HG03159 (cell line): ENCODE measurements around the gene MILR1.
"Not testable (repeated sequence)": the region's sequence is repeated elsewhere in the genome, so short reads cannot be mapped to it uniquely, and the experiment has no call there.

Experiments used
- ATAC-seq: cut with Tn5 transposase; IDR thresholded peaks from one replicate; pipeline ENCODE4 v1.9.1; 2021; ENCODE audit warnings: mild to moderate bottlenecking, moderate library complexity; ENCODE audit not compliant: unreplicated experiment

The MILR1 gene

DNA sequence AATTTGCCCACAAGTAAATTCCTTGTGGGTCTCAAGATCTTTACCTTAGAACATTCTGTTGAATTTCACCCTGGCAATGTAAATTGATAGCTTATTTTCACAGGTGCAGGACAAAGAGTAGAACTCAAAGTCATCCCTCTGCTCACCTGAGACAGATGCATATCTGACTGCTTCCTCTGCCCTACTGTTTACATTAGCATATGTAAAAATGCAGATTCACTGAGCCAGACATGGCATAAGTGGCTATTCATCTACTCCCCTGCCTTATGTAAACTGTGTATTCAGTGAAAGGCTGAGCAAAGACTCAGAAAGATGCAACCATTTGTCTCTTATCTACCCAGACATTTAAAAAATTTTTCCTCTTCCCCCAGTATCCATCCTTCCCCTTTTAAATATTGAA, 22.3 kb upstream of the MILR1 start:
- no peak for ATAC-seq

DNA sequence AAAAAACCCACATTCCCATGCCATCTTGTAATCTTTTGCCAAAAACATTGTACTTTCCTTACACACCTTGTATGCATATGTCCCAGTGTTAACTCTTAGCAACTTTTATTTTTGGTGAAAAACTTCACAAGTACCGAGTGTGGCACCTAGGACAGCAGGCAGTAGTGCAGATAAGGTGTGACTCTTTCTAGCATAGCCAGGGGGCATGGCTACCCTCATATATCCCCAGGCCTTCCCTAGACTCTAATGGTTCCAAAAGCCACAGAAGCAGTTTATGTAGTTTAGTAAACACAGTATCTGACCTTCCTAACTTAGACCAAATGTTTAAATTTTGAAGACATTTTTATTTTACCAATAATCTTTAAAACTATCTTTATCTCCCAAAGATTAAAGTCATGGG, 20.5 kb upstream of the MILR1 start:
- ATAC-seq, result no peak

DNA sequence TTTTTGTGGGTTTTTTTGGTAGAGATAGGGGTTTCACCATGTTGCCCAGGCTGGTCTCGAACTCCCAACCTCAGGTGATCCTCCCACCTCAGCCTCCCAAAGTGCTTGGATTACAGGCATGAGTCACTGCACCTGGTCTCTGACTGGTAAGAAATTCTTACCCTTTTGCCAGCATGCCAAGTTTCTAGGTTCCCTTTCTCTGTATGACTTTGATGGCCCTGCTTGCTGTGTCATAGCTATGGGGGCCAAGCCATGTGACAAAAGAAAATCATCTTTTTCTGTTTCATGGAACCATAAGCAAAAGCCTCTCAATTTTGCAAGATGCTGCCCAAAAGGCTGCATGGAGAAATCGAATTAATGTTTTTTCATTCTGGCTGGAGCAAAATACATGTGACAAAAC, 18.9 kb upstream of the MILR1 start:
- ATAC-seq, result not testable (repeated sequence)

DNA sequence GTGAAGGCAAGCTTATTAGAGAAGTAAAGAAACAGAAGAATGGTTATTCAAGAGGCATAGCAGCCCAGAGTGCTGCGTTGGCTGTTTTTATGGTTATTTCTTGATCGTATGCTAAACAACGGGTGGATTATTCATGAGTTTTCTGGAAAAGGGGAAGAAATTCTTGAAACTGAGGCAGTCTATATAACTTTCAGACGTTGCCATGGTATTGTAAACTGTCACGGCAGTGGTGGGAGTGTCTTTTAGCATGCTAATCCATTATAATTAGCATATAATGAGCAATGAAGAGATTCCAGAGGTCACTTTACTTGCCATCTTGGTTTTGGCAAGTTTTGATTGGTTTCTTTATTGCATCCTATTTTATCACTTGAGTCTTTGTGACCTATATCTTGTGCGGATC, 17.4 kb upstream of the MILR1 start:
- no peak for ATAC-seq

- no peak for ATAC-seq
Measured at GRCh38 chr17:64437944-64438525, 10.9 kb upstream of the MILR1 start.

- not testable (repeated sequence) for ATAC-seq
Measured at GRCh38 chr17:64439521-64439920, 9.4 kb upstream of the MILR1 start.

DNA sequence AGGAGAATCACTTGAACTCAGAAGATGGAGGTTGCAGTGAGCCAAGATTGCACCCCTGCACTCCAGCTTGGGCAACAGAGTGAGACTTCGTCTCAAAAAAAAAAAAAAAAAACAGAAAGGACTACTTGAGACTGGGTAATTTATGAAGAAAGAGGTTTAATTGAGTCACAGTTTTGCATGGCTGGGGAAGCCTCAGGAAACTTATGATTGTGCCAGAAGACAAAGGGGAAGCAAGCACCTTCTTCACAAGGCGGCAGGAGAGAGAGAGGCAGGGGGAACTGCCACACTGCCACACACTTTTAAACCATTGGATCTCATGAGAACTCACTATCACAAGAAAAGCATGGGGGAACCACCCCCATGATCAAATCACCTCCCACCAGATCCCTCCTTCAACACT, 9.0 kb upstream of the MILR1 start:
- ATAC-seq, result no peak

DNA sequence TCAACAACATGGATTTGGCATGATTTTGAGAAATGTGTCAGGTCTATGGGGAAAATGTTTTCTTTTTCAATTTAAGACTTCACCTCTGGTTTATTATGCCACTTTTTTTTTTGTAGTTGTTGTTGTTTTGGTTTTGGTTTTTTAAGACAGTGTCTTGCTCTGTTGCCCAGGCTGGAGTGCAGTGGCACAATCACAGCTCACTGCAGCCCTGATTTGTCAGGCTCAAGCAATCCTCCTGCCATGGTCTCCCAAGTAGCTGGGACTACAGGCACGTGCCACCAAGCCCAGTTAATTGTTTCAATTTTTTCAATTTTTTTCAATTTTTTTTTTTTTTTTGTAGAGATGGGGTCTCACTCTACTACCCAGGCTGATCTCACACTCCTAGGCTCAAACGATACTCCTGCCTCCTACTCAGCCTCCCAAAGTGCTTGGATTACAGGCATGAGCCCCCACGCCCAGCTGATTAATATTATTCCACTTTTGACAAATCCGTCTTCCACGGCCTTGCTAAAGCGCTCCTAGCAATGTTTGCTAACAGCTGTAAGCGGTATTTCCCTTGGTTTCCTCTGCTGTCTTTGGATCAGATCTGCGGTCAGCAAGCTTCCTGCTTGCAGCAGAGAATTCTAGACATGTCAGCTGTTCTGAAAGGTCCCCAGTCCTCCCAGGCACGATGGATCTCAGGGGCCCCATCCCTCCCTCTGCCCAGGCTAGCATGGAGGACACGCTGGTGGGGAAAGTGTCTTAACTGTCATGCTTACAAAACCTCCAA, 7.0 kb upstream of the MILR1 start:
- no peak for ATAC-seq

GRCh38 chr17:64442541-64442971, 6.4 kb upstream of the MILR1 start:
- ATAC-seq, result no peak

GRCh38 chr17:64443086-64443760, 5.7 kb upstream of the MILR1 start:
- no peak for ATAC-seq

DNA sequence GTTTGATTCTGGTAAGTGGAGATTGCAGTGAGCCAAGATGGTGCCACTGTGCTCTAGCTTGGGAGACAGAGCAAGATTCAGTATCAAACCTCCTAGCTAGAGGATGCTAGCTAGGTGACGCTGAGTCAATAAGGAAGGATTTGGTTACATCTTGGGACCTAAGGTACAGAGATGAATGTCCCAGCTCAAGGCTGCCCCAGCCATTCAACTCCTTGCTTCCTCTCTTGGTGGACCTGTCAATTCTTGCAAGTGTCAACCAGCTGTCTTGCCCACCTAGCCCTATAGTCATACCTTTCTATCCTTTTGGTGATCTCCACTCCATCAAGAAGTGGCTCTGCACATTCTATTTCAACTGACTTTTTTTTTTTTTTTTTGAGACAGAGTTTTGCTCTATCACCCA, 1.4 kb upstream of the MILR1 start:
- ATAC-seq, result no peak

- ATAC-seq, result no peak
Measured at GRCh38 chr17:64449545-64449944, 630 bp downstream of the MILR1 start.

DNA sequence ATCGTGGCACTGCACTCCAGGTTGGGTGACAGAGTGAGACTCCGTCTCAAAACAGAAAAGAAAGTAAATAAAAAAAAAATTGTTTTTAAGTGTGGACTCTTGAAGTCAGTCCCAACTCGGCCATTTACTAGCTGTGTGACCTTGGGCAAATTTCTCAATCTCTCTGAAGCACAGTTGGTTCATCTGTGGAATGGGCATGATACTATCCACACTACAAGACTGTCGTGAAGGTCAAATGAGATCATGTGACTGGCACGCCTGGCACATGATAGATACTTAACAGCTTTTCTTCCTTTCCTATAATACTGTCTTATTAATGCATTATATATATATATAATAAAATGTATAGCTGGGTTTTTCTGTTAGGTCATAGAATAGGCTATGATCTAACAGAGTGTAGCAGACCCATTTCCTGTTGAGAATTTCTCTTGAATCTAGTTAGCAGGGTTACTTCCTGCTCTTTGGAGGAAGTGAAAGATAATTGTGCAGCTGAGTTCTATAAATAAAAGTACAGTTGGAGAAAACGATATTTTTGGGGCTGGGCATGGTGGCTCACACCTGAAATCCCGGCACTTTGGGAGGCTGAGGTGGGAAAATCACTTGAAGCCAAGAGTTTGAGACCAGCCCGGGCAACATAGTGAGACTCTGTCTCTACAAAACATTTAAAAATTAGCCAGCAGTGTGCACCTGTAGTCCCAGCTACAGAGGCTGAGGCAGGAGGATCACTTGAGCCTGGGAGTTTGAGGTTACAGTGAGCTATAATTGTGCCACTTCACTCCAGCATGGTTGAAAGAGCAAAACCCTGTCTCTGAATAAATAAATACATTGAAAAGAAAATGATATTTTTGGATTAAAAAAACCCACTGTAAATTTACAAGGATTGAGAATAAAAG, 7.3 kb downstream of the MILR1 start:
- ATAC-seq, result peak; percentile 72

GRCh38 chr17:64457156-64457555, 8.2 kb downstream of the MILR1 start:
- no peak for ATAC-seq

DNA sequence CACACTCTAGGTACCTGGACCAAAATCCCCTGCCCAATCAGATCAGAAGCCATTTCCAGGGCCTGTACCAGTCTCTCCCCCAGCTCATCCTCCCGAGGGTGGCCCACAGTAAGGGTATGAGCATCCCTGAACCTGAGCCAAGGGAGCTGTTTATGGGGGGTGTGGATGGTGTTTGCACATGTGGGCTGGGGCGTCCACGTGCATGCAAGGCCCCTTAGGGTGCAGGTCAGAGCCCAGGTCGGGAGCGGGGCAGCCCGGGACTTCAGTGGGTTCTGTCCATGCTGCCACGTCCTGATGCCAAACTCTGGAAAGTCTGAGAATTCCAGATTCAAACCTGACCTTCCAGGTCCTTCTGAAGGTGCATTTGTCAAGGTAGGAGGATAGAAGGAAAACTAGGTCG, 9.8 kb downstream of the MILR1 start:
- ATAC-seq, result no peak

- ATAC-seq, result no peak
Measured at GRCh38 chr17:64459284-64459747, 10.4 kb downstream of the MILR1 start.

- ATAC-seq, result not testable (repeated sequence)
Measured at GRCh38 chr17:64459818-64460217, 10.9 kb downstream of the MILR1 start.

DNA sequence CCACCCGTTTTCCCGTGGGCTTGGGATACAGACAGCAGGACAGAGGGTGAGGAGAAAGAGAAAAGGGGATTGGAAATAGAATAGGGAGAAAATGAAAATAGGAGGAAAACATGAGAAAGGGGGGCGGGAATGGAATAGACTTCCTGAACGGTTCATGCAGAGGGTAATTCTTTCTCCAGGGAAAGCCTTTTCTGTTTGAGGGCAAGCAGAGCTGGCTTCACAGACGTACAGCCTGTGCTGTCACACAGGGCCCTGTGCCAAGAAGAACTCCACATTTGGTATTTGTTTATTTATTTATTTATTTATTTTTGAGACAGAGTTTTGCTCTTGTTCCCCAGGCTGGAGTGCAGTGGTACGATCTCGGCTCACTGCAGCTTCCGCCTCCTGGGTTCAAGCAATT, 12.0 kb downstream of the MILR1 start:
- no peak for ATAC-seq

GRCh38 chr17:64461788-64462187, 12.9 kb downstream of the MILR1 start:
- ATAC-seq, result no peak

DNA sequence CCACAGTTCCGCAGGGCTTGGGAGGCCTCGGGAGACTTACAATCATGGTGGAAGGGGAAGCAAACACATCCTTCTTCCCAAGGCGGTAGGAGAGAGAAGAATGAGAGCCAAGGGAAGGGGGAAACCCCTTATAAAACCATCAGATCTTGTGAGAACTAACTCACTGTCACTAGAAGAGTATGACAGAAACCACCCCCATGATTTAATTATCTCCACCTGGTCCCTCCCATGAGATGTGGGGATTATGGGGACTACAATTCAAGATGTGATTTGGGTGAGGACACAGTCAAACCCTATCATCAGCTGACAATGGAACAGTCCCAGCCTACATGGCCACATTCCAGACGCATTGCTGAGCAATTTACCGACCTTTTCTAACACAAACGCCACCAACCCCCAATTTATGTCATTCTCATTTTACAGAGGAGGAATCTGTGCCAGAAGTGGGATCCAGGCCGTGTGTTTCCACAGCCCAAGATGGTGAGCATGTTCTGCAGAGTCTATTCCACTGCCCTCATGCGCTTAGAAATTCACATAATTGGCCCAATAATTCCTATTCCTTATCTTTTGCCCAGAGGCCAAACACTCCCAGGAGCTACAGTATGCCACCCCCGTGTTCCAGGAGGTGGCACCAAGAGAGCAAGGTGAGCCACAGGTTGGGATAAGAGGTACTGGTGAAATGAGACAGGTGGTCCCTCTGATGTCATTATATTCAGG, 17.3 kb downstream of the MILR1 start:
- ATAC-seq, result no peak
